Endodermal cell (in vitro differentiated cells): ENCODE measurements around the gene LRTM2. TPM values are rescaled to one million over a fixed set of nuclear protein-coding genes. Genes with fewer than 3 reads are reported as not detected.

Experiments used
- DNase-seq: peaks from one replicate; pipeline ENCODE4 v3.0.0-alpha.2; 2017
- H3K27ac ChIP-seq: 2 replicates; pipeline ENCODE4 v1.5.1; 2013; ENCODE audit warnings: mild to moderate bottlenecking, low read depth, low read length, moderate library complexity
- H3K27me3 ChIP-seq: 2 replicates; pipeline ENCODE4 v1.6.1; 2013; ENCODE audit warnings: mild to moderate bottlenecking, low read length, moderate library complexity; ENCODE audit not compliant: insufficient read depth, control insufficient read depth, poor library complexity, severe bottlenecking
- H3K36me3 ChIP-seq: 2 replicates; pipeline ENCODE4 v1.7.0; 2013; ENCODE audit warnings: mild to moderate bottlenecking, low read length, moderate library complexity; ENCODE audit not compliant: control insufficient read depth, insufficient read depth
- H3K4me1 ChIP-seq: one replicate; pipeline ENCODE4 v1.7.0; 2013; ENCODE audit warnings: low read length; ENCODE audit not compliant: control insufficient read depth, insufficient read depth
- H3K4me3 ChIP-seq: 2 replicates; pipeline ENCODE4 v1.5.1; 2013; ENCODE audit warnings: mild to moderate bottlenecking, low read length, moderate library complexity
- H3K9ac ChIP-seq: 2 replicates; pipeline ENCODE4 v1.6.1; 2013; ENCODE audit warnings: mild to moderate bottlenecking, low read length, moderate library complexity; ENCODE audit not compliant: poor library complexity, severe bottlenecking; ENCODE audit errors: extremely low read depth
- H3K9me3 ChIP-seq: 2 replicates; pipeline ENCODE4 v1.6.1; 2013; ENCODE audit warnings: mild to moderate bottlenecking, low read length, moderate library complexity; ENCODE audit not compliant: control insufficient read depth
- H3K27ac Mint-ChIP-seq: 2 replicates; pipeline ENCODE4 v1.8.0; 2020; ENCODE audit warnings: mixed read lengths
- H3K27me3 Mint-ChIP-seq: 2 replicates; pipeline ENCODE4 v1.8.0; 2021; ENCODE audit warnings: mild to moderate bottlenecking, mixed read lengths; ENCODE audit not compliant: insufficient read depth
- H3K36me3 Mint-ChIP-seq: 2 replicates; pipeline ENCODE4 v1.8.0; 2020; ENCODE audit warnings: low read depth, mixed read lengths
- H3K4me1 Mint-ChIP-seq: 2 replicates; pipeline ENCODE4 v1.8.0; 2020; ENCODE audit warnings: mixed read lengths
- H3K4me3 Mint-ChIP-seq: 2 replicates; pipeline ENCODE4 v1.8.0; 2020; ENCODE audit warnings: mild to moderate bottlenecking, moderate library complexity, mixed read lengths
- H3K9me3 Mint-ChIP-seq: 2 replicates; pipeline ENCODE4 v1.8.0; 2020; ENCODE audit warnings: mild to moderate bottlenecking, mixed read lengths
- CTCF ChIP-seq: fragments of 200-600 bp; sonication (generic); conservative IDR thresholded peaks from 2 replicates; pipeline ENCODE4 v1.5.0; 2021; ENCODE audit warnings: antibody characterized with exemption, mild to moderate bottlenecking
- WGBS, 2 experiments: methylation state at CpG; one replicate each; pipeline versions ENCODE4 v1.1.5 to v1.1.7; 2013; ENCODE audit warnings: missing lambda C conversion rate in 2 of 2, mixed read lengths in 1 of 2; ENCODE audit not compliant: insufficient coverage in 1 of 2, insufficient read length in 1 of 2; 5-methylcytosine and 5-hydroxymethylcytosine counted together
- total RNA-seq, 2 donors: library from RNA; stranded (reverse); fragmentation: NEBNext Ultra II Directional in 1 of 2; extraction: Animal tissue kit (Norgen Biotek cat#: 25700) in 1 of 2; gene quantifications; 2 replicates in 1 of 2; 3 replicates in 1 of 2; pipeline ENCODE4 v1.2.1, GENCODE V29; 2021

LRTM2 gene
- total RNA-seq, 2 donors from 2014 or later: 0.40 TPM

GRCh38 chr12:1825382-1826102 is 5.2 kb downstream of the LRTM2 start:
- H3K9ac ChIP-seq: no peak overlapping the region
- Mint-ChIP-seq H3K36me3 (no peaks in the 10 kb centered on the region), H3K4me1 (peaks cover 13% of the 10 kb centered on the region), H3K9me3 (no peaks in the 10 kb centered on the region), H3K27ac (no peak overlapping the region), H3K27me3 (peaks cover 31% of the 10 kb centered on the region), H3K4me3 (no peak overlapping the region)
- no peaks in the 10 kb centered on the region for H3K9me3 ChIP-seq
- no peak overlapping the region for H3K27ac ChIP-seq
- 92 to 95% methylated on average over 12 to 14 of the region's 14 CpGs for WGBS, 2 experiments
- H3K36me3 ChIP-seq: no peaks in the 10 kb centered on the region
- H3K27me3 ChIP-seq: peaks cover 21% of the 10 kb centered on the region
- H3K4me3 ChIP-seq: no peak overlapping the region
- no peak for TF ChIP-seq CTCF
- no peak for DNase-seq
- H3K4me1 ChIP-seq: no peaks in the 10 kb centered on the region

GRCh38 chr12:1826401-1826800 is 6.0 kb downstream of the LRTM2 start:
- DNase-seq: no peak
- H3K27me3 Mint-ChIP-seq: peaks cover 29% of the 10 kb centered on the region

GRCh38 chr12:1826867-1827705 is 6.7 kb downstream of the LRTM2 start:
- Mint-ChIP-seq H3K4me1 (peaks cover 13% of the 10 kb centered on the region), H3K27me3 (peaks cover 29% of the 10 kb centered on the region), H3K9me3 (no peaks in the 10 kb centered on the region), H3K4me3 (no peak overlapping the region), H3K36me3 (no peaks in the 10 kb centered on the region), H3K27ac (no peak overlapping the region)
- no peaks in the 10 kb centered on the region for H3K36me3 ChIP-seq
- DNase-seq: no peak
- no peaks in the 10 kb centered on the region for H3K4me1 ChIP-seq
- H3K4me3 ChIP-seq: no peak overlapping the region
- no peak for TF ChIP-seq CTCF
- WGBS, 2 experiments: 88 to 92% methylated on average over 14 to 25 of the region's 25 CpGs
- no peak overlapping the region for H3K27ac ChIP-seq
- no peak overlapping the region for H3K9ac ChIP-seq
- no peaks in the 10 kb centered on the region for H3K9me3 ChIP-seq
- H3K27me3 ChIP-seq: peaks cover 15% of the 10 kb centered on the region

More at GRCh38 chr12:1826401-1826800, 6.0 kb downstream of the LRTM2 start:
- no peaks in the 10 kb centered on the region for H3K9me3 ChIP-seq
- no peak for TF ChIP-seq CTCF
- no peak overlapping the region for H3K4me3 ChIP-seq
- H3K9ac ChIP-seq: no peak overlapping the region
- H3K27ac Mint-ChIP-seq: no peak overlapping the region
- H3K4me3 Mint-ChIP-seq: no peak overlapping the region
- no peaks in the 10 kb centered on the region for H3K36me3 ChIP-seq
- H3K27ac ChIP-seq: no peak overlapping the region
- H3K36me3 Mint-ChIP-seq: no peaks in the 10 kb centered on the region
- H3K27me3 ChIP-seq: peaks cover 15% of the 10 kb centered on the region
- H3K4me1 ChIP-seq: no peaks in the 10 kb centered on the region
- H3K4me1 Mint-ChIP-seq: peaks cover 20% of the 10 kb centered on the region
- no peaks in the 10 kb centered on the region for H3K9me3 Mint-ChIP-seq
- 83 to 87% methylated on average over 8 to 14 of the region's 15 CpGs for WGBS, 2 experiments
